Measurements from ENCODE around the gene USP36. TPM values are rescaled to one million over a fixed set of nuclear protein-coding genes. Genes with fewer than 3 reads are reported as not detected.

USP36 gene
- total and polyA plus RNA-seq, 4 donors = 8.0 to 20.7 (median 10.5) TPM

- TF ChIP-seq ZBTB33 (IDR thresholded peaks at IDR 0.05) (no peak), NR2F2 (IDR thresholded peaks at IDR 0.05) (no peak), EGR1 (IDR thresholded peaks at IDR 0.05; ENCODE audit: low read depth in 2 of 2) (no peak), TAF1 (conservative IDR thresholded peaks at IDR 0.05) (no peak)
Measured at GRCh38 chr17:78796517-78796900, 44.1 kb downstream of the USP36 start (continued).

DNA sequence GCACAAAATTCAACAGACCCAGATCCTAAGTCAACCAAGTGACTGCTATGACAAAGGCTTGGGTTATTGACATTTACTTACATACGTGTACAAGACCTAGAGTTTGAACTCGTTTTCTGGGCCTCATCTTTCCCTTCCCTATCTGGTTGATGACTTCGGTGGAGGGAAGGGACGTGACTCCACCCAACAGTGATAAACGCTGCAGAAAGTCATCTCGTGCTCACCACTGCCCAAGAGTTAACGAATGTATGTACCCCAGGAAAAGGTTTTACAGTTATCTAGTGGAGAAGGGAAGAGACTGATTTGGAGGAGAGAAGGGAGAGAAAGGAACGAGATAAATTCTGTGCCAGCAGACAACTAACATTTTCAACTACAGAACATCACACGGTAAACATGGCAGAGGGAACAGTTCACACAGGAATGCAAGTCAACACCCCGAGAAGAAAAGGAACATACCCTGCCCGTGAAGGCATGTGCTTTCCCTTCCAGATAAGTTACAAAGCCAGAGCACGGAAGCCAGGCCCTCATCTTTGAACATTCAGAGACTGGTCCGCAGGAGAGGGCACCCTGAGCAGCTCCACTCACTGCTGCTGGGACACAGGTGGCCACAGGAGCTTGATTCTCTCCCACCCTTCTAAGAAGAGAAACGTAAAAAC is 44.6 kb downstream of the USP36 start:
- Histone ChIP-seq H3K36me3 (ENCODE audit: control insufficient read depth in 4 of 4, insufficient read depth in 3 of 4, low read depth in 1 of 4, low read length in 3 of 4) (peaks cover 9 to 59% (median 35%) of the 10 kb centered on the region in 4 donors), H3K4me3 (ENCODE audit: low read depth in 1 of 3, low read length in 3 of 3) (no peak overlapping the region), H3K9me3 (ENCODE audit: control insufficient read depth in 4 of 4, low read length in 3 of 4) (no peaks in the 10 kb centered on the region), H3K27ac (ENCODE audit: low read depth in 1 of 2, low read length in 2 of 2) (no peak overlapping the region), H3K9ac (ENCODE audit: low read depth in 1 of 2, low read length in 2 of 2) (no peak overlapping the region), H3K27me3 (ENCODE audit: control insufficient read depth in 4 of 4, insufficient read depth in 4 of 4, low read length in 3 of 4) (no peaks in the 10 kb centered on the region), H3K4me1 (ENCODE audit: control insufficient read depth in 4 of 4, insufficient read depth in 4 of 4, low read length in 3 of 4) (no peaks in the 10 kb centered on the region)
- TF ChIP-seq JUND (IDR thresholded peaks at IDR 0.05) = no peak
- no peak for TF ChIP-seq RXRA (IDR thresholded peaks at IDR 0.05)
- TF ChIP-seq HNF4A (conservative IDR thresholded peaks at IDR 0.05) = no peak
- TF ChIP-seq FOXA1 (IDR thresholded peaks at IDR 0.05) = no peak
- no peak for TF ChIP-seq ZBTB33 (IDR thresholded peaks at IDR 0.05)
- DNase-seq (ENCODE audit: low spot score) = no peak
- 86% methylated on average over 14 of the region's 14 CpGs for WGBS

DNA sequence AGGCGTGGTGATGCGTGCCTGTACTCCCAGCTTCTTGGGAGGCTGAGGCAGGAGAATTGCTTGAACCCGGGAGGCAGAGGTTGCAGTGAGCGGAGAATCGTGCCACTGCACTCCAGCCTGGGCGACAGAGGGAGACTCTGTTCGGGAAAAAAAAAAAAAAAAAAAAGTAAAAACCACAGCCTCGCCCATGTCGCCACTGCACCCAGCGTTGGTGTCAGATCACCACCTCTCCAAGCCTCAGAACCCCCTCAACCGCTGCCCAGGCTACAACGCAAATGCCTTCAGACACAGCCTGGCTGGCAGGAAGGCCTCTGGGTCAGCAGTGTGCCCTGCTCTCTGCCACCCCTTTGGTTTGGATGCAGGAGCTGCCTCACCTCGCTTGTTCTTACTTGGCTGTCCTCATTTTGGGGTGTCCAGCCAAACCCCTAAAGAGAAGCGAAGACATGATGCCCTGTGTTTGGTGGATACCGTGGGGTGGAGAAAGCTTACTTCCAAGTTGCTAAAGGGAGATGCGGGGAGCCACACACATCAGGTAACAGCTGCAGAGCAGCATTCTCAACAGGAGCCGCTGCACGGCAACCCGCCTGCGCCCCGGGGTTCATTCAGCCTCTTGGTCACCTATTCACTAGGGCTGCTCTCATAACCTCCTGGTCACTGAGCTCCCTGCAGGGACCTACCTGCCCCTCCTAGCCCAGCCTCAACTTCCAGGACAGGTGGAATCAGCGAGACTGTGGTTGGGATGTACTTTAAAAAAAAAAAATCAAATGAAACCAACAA is 45.6 kb downstream of the USP36 start:
- Histone ChIP-seq H3K36me3 (ENCODE audit: control insufficient read depth in 4 of 4, insufficient read depth in 3 of 4, low read depth in 1 of 4, low read length in 3 of 4) (peaks cover 9 to 59% (median 35%) of the 10 kb centered on the region in 4 donors), H3K9me3 (ENCODE audit: control insufficient read depth in 4 of 4, low read length in 3 of 4) (no peaks in the 10 kb centered on the region), H3K4me3 (ENCODE audit: low read depth in 1 of 3, low read length in 3 of 3) (no peak overlapping the region), H3K9ac (ENCODE audit: low read depth in 1 of 2, low read length in 2 of 2) (no peak overlapping the region), H3K27ac (ENCODE audit: low read depth in 1 of 2, low read length in 2 of 2) (no peak overlapping the region), H3K27me3 (ENCODE audit: control insufficient read depth in 4 of 4, insufficient read depth in 4 of 4, low read length in 3 of 4) (no peaks in the 10 kb centered on the region), H3K4me1 (ENCODE audit: control insufficient read depth in 4 of 4, insufficient read depth in 4 of 4, low read length in 3 of 4) (peaks cover 0 to 7% (median 3%) of the 10 kb centered on the region in 4 donors)
- DNase-seq (ENCODE audit: low spot score) = no peak
- no peak for TF ChIP-seq ZBTB33 (IDR thresholded peaks at IDR 0.05)
- no peak for TF ChIP-seq RXRA (IDR thresholded peaks at IDR 0.05)
- TF ChIP-seq TAF1 (conservative IDR thresholded peaks at IDR 0.05) = no peak
- TF ChIP-seq YY1 (IDR thresholded peaks at IDR 0.05) = no peak
- TF ChIP-seq FOXA2 (IDR thresholded peaks at IDR 0.05) = no peak
- TF ChIP-seq HNF4A (conservative IDR thresholded peaks at IDR 0.05) = no peak
- TF ChIP-seq, protein P1, sequence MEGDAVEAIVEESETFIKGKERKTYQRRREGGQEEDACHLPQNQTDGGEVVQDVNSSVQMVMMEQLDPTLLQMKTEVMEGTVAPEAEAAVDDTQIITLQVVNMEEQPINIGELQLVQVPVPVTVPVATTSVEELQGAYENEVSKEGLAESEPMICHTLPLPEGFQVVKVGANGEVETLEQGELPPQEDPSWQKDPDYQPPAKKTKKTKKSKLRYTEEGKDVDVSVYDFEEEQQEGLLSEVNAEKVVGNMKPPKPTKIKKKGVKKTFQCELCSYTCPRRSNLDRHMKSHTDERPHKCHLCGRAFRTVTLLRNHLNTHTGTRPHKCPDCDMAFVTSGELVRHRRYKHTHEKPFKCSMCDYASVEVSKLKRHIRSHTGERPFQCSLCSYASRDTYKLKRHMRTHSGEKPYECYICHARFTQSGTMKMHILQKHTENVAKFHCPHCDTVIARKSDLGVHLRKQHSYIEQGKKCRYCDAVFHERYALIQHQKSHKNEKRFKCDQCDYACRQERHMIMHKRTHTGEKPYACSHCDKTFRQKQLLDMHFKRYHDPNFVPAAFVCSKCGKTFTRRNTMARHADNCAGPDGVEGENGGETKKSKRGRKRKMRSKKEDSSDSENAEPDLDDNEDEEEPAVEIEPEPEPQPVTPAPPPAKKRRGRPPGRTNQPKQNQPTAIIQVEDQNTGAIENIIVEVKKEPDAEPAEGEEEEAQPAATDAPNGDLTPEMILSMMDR (IDR thresholded peaks at IDR 0.05; ENCODE audit: low read depth, low read length, missing input control) = no peak
- no peak for TF ChIP-seq RAD21 (IDR thresholded peaks at IDR 0.05)
- no peak for TF ChIP-seq JUND (IDR thresholded peaks at IDR 0.05)
- WGBS = 92% methylated on average over 22 of the region's 22 CpGs
